ENCODE data around the gene IFIT2. TPM values are rescaled to one million over a fixed set of nuclear protein-coding genes. Genes with fewer than 3 reads are reported as not detected.
A peak's percentile ranks its signal among the peaks of the same experiment; 100 is the strongest.

Gene IFIT2
- total RNA-seq, 6 experiments from 2014 or later, result 4.7 to 12.4 (median 9.8) TPM

DNA sequence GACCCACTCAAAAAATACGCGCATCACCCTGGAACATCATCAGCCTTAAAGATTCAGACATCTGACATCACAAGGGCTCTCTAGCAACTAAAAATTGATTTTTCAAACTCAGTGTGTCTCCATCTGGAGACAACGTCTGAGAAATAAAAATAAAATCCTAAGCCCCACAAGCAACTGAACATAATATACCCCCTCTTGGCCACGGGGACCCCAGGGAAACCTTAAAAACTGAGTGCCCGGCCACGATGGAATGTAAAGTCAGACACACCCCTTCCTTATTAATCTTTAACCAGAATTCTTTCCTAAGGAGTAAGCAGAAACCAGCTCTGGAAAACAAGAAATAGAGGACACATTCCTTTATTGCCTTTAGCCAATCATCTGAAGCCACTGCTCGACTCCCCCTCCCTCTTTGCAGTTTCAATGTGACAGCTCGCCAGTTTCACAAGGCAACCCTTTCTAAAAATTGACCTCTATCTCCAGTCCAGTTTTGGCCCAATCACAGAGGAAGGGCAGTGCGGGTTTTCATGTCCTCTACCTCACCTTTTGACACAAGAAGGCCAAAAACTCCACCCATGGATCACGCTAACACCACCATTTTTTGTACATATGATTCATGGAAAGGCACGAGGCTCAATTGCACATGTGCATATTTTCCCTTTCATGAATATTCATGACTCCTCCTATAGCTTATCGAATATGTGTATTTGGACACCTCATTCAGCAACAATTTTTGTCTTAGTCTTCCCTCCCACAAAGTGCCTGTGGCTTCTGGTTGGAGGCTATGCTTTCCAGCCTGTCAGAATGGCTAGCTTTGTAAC lies 50.1 kb downstream of the IFIT2 start:
- H3K9me3 ChIP-seq, result no peaks in the 10 kb centered on the region
- intact Hi-C loops (cut with DNase I), result no loop called here
- peak; percentile 75 to 90 (median 82) for ATAC-seq
- WGBS (ENCODE audit: insufficient coverage, low coverage, low lambda C conversion rate, missing lambda C conversion rate), result 9% methylated on average over 12 of the region's 12 CpGs
- H3K27me3 ChIP-seq, result no peaks in the 10 kb centered on the region
- H3K36me3 ChIP-seq, result no peaks in the 10 kb centered on the region
- H3K4me1 ChIP-seq, result peaks cover 0 to 55% (median 28%) of the 10 kb centered on the region in 4 donors
- DNase-seq, result peak; percentile 56 to 87 (median 80)
- H3K4me3 ChIP-seq, result peak overlapping the region in 1 of 3 donors; percentile 8
- peak overlapping the region; percentile 93 to 99 (median 96) for H3K27ac ChIP-seq
- peak; percentile 13 for TF ChIP-seq POLR2A (IDR thresholded peaks at IDR 0.05)
- TF ChIP-seq, protein P1, sequence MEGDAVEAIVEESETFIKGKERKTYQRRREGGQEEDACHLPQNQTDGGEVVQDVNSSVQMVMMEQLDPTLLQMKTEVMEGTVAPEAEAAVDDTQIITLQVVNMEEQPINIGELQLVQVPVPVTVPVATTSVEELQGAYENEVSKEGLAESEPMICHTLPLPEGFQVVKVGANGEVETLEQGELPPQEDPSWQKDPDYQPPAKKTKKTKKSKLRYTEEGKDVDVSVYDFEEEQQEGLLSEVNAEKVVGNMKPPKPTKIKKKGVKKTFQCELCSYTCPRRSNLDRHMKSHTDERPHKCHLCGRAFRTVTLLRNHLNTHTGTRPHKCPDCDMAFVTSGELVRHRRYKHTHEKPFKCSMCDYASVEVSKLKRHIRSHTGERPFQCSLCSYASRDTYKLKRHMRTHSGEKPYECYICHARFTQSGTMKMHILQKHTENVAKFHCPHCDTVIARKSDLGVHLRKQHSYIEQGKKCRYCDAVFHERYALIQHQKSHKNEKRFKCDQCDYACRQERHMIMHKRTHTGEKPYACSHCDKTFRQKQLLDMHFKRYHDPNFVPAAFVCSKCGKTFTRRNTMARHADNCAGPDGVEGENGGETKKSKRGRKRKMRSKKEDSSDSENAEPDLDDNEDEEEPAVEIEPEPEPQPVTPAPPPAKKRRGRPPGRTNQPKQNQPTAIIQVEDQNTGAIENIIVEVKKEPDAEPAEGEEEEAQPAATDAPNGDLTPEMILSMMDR (IDR thresholded peaks at IDR 0.05), result no peak

DNA sequence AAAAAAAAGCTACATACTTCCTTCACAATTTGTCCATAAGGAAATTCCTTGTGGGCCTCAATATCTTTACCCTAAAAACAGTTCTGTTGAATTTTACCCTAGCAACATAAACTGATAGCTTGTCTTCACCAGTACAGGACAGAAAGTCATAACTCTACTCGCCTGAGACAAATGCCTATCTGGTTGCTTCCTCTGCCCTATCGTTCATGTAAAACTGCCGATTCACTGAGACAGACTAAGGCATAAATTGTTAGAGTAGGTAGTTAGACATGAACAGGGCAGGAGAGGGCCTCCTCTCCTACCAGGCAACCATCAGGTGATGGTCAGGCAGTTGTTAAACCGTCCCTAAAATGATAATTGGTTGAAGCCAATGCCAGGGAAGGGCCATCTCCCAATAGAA lies 51.0 kb downstream of the IFIT2 start:
- peak overlapping the region; percentile 93 to 99 (median 96) for H3K27ac ChIP-seq
- H3K36me3 ChIP-seq, result no peaks in the 10 kb centered on the region
- 85% methylated on average over 4 of the region's 4 CpGs for WGBS (ENCODE audit: insufficient coverage, low coverage, low lambda C conversion rate, missing lambda C conversion rate)
- no peaks in the 10 kb centered on the region for H3K27me3 ChIP-seq
- H3K4me3 ChIP-seq, result no peak overlapping the region
- H3K4me1 ChIP-seq, result peaks cover 0 to 47% (median 24%) of the 10 kb centered on the region in 4 donors
- DNase-seq (no peak), ATAC-seq (no peak)
- no peaks in the 10 kb centered on the region for H3K9me3 ChIP-seq
- TF ChIP-seq POLR2A (IDR thresholded peaks at IDR 0.05), result no peak
- TF ChIP-seq, protein P1 (IDR thresholded peaks at IDR 0.05), result no peak
- intact Hi-C loops (cut with DNase I), result no loop called here

DNA sequence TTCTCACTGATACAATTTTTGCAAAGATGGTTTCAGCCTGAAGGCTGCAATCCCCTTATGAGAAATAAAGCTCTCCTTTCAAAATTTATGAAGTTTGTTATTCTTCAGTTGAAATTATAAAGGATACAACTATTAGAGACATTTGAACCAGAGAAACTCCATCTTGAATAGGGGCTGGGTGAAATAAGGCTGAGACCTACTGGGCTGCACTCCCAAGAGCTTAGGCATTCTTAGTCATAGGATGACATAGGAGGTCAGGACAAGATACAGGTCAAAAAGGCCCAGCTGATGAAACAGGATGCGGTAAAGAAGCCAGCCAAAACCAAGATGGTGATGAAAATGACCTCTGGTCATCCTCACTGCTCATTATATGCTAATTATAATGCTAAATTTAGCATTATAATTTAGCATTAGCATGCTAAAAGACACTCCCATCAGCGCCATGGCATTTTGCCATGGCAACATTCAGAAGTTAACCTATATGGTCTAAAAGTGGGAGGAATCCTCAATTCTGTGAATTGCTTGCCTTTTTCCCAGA lies 53.6 kb downstream of the IFIT2 start:
- TF ChIP-seq POLR2A (IDR thresholded peaks at IDR 0.05), result no peak
- TF ChIP-seq, protein P1 (IDR thresholded peaks at IDR 0.05), result no peak
- Histone ChIP-seq H3K4me1 (peaks cover 0 to 22% (median 12%) of the 10 kb centered on the region in 4 donors), H3K27ac (no peak overlapping the region), H3K4me3 (no peak overlapping the region), H3K36me3 (no peaks in the 10 kb centered on the region), H3K9me3 (no peaks in the 10 kb centered on the region), H3K27me3 (no peaks in the 10 kb centered on the region)
- intact Hi-C loops (cut with DNase I), result no loop called here
- WGBS (ENCODE audit: insufficient coverage, low coverage, low lambda C conversion rate, missing lambda C conversion rate), result 86% methylated on average over 1 of the region's 2 CpGs
- DNase-seq (no peak), ATAC-seq (no peak)

DNA sequence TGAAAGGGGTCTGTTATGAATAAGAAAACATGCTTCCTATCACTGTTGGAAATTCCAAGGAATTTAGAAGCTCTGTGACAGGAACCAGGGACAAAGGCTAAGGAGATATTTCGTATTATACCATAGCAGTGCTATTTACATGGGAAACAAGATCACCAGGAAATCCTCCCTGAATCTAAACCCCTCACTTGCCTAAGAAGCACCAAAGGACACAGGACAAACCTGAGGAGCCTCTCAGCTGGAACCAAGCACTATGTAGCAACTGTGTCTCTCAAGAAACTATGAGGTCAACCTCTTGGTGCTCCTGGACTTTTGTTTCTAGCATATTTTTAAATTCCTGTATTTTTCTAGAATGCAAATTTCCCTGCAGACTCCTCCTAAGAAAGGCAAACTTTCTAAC lies 55.2 kb downstream of the IFIT2 start:
- no peaks in the 10 kb centered on the region for H3K9me3 ChIP-seq
- no peak overlapping the region for H3K4me3 ChIP-seq
- WGBS (ENCODE audit: insufficient coverage, low coverage, low lambda C conversion rate, missing lambda C conversion rate), result 22% methylated on average over 1 of the region's 1 CpG
- peaks cover 0 to 8% (median 4%) of the 10 kb centered on the region in 4 donors for H3K4me1 ChIP-seq
- peak in 2 of 4 donors; percentile 11 to 50 for ATAC-seq
- DNase-seq, result no peak
- intact Hi-C loops (cut with DNase I), result no loop called here
- no peaks in the 10 kb centered on the region for H3K27me3 ChIP-seq
- H3K27ac ChIP-seq, result no peak overlapping the region
- no peaks in the 10 kb centered on the region for H3K36me3 ChIP-seq
- no peak for TF ChIP-seq POLR2A (IDR thresholded peaks at IDR 0.05)
- TF ChIP-seq, protein P1 (IDR thresholded peaks at IDR 0.05), result no peak

Data from right lobe of liver (tissue), 6 donors.